Neural cell (in vitro differentiated cells): ENCODE data around the gene GABRD. TPM values are rescaled to one million over a fixed set of nuclear protein-coding genes. Genes with fewer than 3 reads are reported as not detected.

ENCODE experiments used
- H2AFZ ChIP-seq: fragments of 200-600, 300-800 bp; sonication (generic), shearing (Covaris generic); 2 replicates; pipeline ENCODE4 v1.6.0; 2014; ENCODE audit warnings: low read depth, mild to moderate bottlenecking, antibody characterized with exemption, low read length, moderate library complexity
- H3F3A ChIP-seq: fragments of 200-600 bp; shearing (Covaris generic); 2 replicates; pipeline ENCODE4 v1.6.1; 2016; ENCODE audit warnings: mild to moderate bottlenecking, moderate library complexity, mixed read lengths, antibody characterized with exemption, low read length; ENCODE audit not compliant: insufficient read depth, poor library complexity, severe bottlenecking
- H3K27ac ChIP-seq: fragments of 200-600, 300-800 bp; sonication (generic), shearing (Covaris generic); 2 replicates; pipeline ENCODE4 v1.5.1; 2014; ENCODE audit warnings: mild to moderate bottlenecking, low read length, moderate library complexity
- H3K27me3 ChIP-seq: fragments of 300-800, 200-600 bp; sonication (generic), shearing (Covaris generic); 2 replicates; pipeline ENCODE4 v1.6.0; 2014; ENCODE audit warnings: mild to moderate bottlenecking, low read depth, low read length, moderate library complexity; ENCODE audit not compliant: insufficient read depth
- H3K36me3 ChIP-seq: fragments of 300-800, 200-600 bp; sonication (generic), shearing (Covaris generic); 2 replicates; pipeline ENCODE4 v1.5.1; 2014; ENCODE audit warnings: mild to moderate bottlenecking, antibody characterized with exemption, low read length, moderate library complexity; ENCODE audit not compliant: insufficient read depth
- H3K4me2 ChIP-seq: fragments of 300-800, 200-600 bp; sonication (generic), shearing (Covaris generic); 2 replicates; pipeline ENCODE4 v1.6.0; 2014; ENCODE audit warnings: mild to moderate bottlenecking, low read length
- H3K4me3 ChIP-seq: fragments of 300-800, 200-600 bp; sonication (generic), shearing (Covaris generic); 2 replicates; pipeline ENCODE4 v1.5.1; 2014; ENCODE audit warnings: mild to moderate bottlenecking, low read length, moderate library complexity
- H3K79me2 ChIP-seq: fragments of 200-600 bp; shearing (Covaris generic); replicated peaks from 2 replicates; pipeline ENCODE4 v1.6.0; 2014; ENCODE audit warnings: mild to moderate bottlenecking, low read length, moderate library complexity; ENCODE audit not compliant: insufficient read depth
- H3K9ac ChIP-seq: fragments of 300-800, 200-600 bp; sonication (generic), shearing (Covaris generic); 2 replicates; pipeline ENCODE4 v1.6.1; 2016; ENCODE audit warnings: mild to moderate bottlenecking, low read length, mixed read lengths
- H3K9me2 ChIP-seq: fragments of 200-600 bp; shearing (Covaris generic); 2 replicates; pipeline ENCODE4 v1.6.1; 2016; ENCODE audit warnings: mild to moderate bottlenecking, low read length, mixed read lengths; ENCODE audit not compliant: insufficient read depth
- H3K9me3 ChIP-seq: fragments of 200-600, 300-800 bp; sonication (generic), shearing (Covaris generic); 2 replicates; pipeline ENCODE4 v1.6.1; 2016; ENCODE audit warnings: mild to moderate bottlenecking, mixed run types, low read length, moderate library complexity, mixed read lengths
- H4K20me1 ChIP-seq: fragments of 200-600 bp; shearing (Covaris generic); 2 replicates; pipeline ENCODE4 v1.6.1; 2016; ENCODE audit warnings: mild to moderate bottlenecking, mixed run types; ENCODE audit not compliant: insufficient read depth
- CTCF ChIP-seq: fragments of 450-650 bp; IDR thresholded peaks from 2 replicates; pipeline ENCODE4 v1.5.1; 2014; ENCODE audit warnings: antibody characterized with exemption, mild to moderate bottlenecking, moderate library complexity; ENCODE audit not compliant: poor library complexity, severe bottlenecking
- EP300 ChIP-seq: fragments of 450-650 bp; conservative IDR thresholded peaks from 2 replicates; pipeline ENCODE4 v1.6.1; 2014; ENCODE audit warnings: antibody characterized with exemption, mild to moderate bottlenecking, moderate library complexity; ENCODE audit not compliant: poor library complexity, severe bottlenecking
- EZH2 ChIP-seq: fragments of 200-600, 300-800 bp; shearing (Covaris generic), sonication (generic); IDR thresholded peaks from 2 replicates; pipeline ENCODE4 v1.6.1; 2014; ENCODE audit warnings: antibody characterized with exemption, low read length, borderline replicate concordance, mild to moderate bottlenecking; ENCODE audit not compliant: insufficient read depth, poor library complexity, severe bottlenecking
- MXI1 ChIP-seq: fragments of 450-650 bp; conservative IDR thresholded peaks from 2 replicates; pipeline ENCODE4 v1.6.1; 2014; ENCODE audit warnings: antibody characterized with exemption, mild to moderate bottlenecking; ENCODE audit not compliant: poor library complexity, severe bottlenecking
- POLR2AphosphoS5 ChIP-seq: IDR thresholded peaks from 2 replicates; pipeline ENCODE4 v1.6.1; 2012
- RAD21 ChIP-seq: fragments of 450-650 bp; conservative IDR thresholded peaks from 2 replicates; pipeline ENCODE4 v1.6.1; 2014; ENCODE audit warnings: antibody characterized with exemption, mild to moderate bottlenecking, moderate library complexity
- SMC3 ChIP-seq: fragments of 450-650 bp; conservative IDR thresholded peaks from 2 replicates; pipeline ENCODE4 v1.6.1; 2014; ENCODE audit warnings: antibody characterized with exemption, mild to moderate bottlenecking, moderate library complexity; ENCODE audit not compliant: poor library complexity
- TAF1 ChIP-seq: IDR thresholded peaks from 2 replicates; pipeline ENCODE4 v1.6.1; 2012; ENCODE audit warnings: low read depth
- polyA plus RNA-seq: library from polyadenylated mRNA; depleted of rRNA; stranded (reverse); fragments of >200 nt; gene quantifications from 2 replicates; pipeline ENCODE4 v1.2.3, GENCODE V29; 2014
- TF ChIP-seq, protein P1 (sequence below): IDR thresholded peaks from 2 replicates; pipeline ENCODE4 v1.6.1; 2012; ENCODE audit warnings: borderline replicate concordance

GABRD gene
- polyA plus RNA-seq, 1 donor from 2014 or later = 0.85 TPM

DNA sequence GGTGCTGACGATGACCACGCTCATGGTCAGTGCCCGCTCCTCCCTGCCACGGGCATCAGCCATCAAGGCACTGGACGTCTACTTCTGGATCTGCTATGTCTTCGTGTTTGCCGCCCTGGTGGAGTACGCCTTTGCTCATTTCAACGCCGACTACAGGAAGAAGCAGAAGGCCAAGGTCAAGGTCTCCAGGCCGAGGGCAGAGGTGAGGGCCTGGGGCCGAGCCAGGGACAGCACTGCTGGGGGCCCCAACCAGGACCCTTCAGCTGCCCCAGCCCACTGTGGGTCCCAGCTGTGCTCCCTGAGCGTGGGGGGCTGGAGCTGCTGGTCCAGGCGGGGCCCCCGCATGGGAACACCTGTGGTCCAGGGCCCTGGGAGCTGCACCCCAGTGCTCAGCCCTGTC is 10.4 kb downstream of the GABRD start:
- no peaks in the 10 kb centered on the region for H3F3A ChIP-seq
- H3K9me3 ChIP-seq = no peaks in the 10 kb centered on the region
- H3K36me3 ChIP-seq = no peaks in the 10 kb centered on the region
- no peaks in the 10 kb centered on the region for H3K79me2 ChIP-seq
- H4K20me1 ChIP-seq = no peaks in the 10 kb centered on the region
- TF ChIP-seq CTCF (no peak), TAF1 (no peak), MXI1 (no peak), EP300 (no peak), EZH2 (no peak), SMC3 (no peak), RAD21 (no peak), POLR2AphosphoS5 (no peak)
- TF ChIP-seq, protein P1, sequence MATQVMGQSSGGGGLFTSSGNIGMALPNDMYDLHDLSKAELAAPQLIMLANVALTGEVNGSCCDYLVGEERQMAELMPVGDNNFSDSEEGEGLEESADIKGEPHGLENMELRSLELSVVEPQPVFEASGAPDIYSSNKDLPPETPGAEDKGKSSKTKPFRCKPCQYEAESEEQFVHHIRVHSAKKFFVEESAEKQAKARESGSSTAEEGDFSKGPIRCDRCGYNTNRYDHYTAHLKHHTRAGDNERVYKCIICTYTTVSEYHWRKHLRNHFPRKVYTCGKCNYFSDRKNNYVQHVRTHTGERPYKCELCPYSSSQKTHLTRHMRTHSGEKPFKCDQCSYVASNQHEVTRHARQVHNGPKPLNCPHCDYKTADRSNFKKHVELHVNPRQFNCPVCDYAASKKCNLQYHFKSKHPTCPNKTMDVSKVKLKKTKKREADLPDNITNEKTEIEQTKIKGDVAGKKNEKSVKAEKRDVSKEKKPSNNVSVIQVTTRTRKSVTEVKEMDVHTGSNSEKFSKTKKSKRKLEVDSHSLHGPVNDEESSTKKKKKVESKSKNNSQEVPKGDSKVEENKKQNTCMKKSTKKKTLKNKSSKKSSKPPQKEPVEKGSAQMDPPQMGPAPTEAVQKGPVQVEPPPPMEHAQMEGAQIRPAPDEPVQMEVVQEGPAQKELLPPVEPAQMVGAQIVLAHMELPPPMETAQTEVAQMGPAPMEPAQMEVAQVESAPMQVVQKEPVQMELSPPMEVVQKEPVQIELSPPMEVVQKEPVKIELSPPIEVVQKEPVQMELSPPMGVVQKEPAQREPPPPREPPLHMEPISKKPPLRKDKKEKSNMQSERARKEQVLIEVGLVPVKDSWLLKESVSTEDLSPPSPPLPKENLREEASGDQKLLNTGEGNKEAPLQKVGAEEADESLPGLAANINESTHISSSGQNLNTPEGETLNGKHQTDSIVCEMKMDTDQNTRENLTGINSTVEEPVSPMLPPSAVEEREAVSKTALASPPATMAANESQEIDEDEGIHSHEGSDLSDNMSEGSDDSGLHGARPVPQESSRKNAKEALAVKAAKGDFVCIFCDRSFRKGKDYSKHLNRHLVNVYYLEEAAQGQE = no peak
- no peak overlapping the region for H3K4me2 ChIP-seq
- no peaks in the 10 kb centered on the region for H3K27me3 ChIP-seq
- no peak overlapping the region for H3K9ac ChIP-seq
- H3K4me3 ChIP-seq = no peak overlapping the region
- no peak overlapping the region for H2AFZ ChIP-seq
- no peak overlapping the region for H3K27ac ChIP-seq
- H3K9me2 ChIP-seq = no peaks in the 10 kb centered on the region

DNA sequence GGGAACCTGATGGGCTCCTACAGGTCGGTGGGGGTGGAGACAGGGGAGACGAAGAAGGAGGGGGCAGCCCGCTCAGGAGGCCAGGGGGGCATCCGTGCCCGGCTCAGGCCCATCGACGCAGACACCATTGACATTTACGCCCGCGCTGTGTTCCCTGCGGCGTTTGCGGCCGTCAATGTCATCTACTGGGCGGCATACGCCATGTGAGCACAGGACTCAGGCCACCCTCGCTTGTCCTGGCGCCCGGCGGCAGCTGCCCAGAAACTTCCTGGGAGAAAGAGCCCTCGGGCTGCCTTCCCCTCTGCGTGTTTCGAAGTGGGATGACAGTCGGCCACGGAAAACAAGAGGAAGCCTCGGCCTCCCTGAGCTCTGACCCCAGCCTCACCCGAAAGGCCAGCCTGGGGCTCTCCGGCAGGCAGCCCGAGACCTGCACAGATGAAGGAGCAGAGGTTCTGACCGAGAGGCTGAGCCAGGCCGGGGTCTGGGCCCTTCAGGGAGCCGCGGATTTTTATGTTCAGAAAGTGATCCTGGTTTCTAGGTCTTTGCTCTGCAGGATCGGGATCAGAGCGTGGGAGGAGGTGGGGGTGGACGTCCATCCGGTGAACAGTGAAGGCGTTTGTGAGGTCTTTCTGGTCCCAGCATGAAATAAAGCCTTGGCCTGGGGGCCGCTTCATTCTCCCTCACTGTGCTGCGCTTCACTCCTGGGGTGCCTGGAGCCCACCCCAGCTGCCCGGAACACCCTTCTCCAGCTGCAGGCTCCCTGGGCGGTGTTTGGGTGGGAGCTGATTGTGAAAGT is 11.1 kb downstream of the GABRD start:
- H3K4me3 ChIP-seq = no peak overlapping the region
- H3K36me3 ChIP-seq = no peaks in the 10 kb centered on the region
- TF ChIP-seq TAF1 (no peak), EP300 (no peak), RAD21 (no peak), CTCF (no peak), SMC3 (no peak), POLR2AphosphoS5 (no peak), EZH2 (no peak), MXI1 (no peak)
- TF ChIP-seq, protein P1 = no peak
- no peaks in the 10 kb centered on the region for H3K9me3 ChIP-seq
- no peak overlapping the region for H2AFZ ChIP-seq
- no peak overlapping the region for H3K4me2 ChIP-seq
- H3K9ac ChIP-seq = no peak overlapping the region
- no peaks in the 10 kb centered on the region for H3F3A ChIP-seq
- H3K27ac ChIP-seq = no peak overlapping the region
- H4K20me1 ChIP-seq = no peaks in the 10 kb centered on the region
- no peaks in the 10 kb centered on the region for H3K9me2 ChIP-seq
- H3K79me2 ChIP-seq = no peaks in the 10 kb centered on the region
- no peaks in the 10 kb centered on the region for H3K27me3 ChIP-seq
